ENCODE data around the gene AMDHD1. TPM values are rescaled to one million over a fixed set of nuclear protein-coding genes. Genes with fewer than 3 reads are reported as not detected.

The AMDHD1 gene
- total RNA-seq, 1 experiment from 2014 or later = 1.6 TPM

- TF ChIP-seq, protein P1, sequence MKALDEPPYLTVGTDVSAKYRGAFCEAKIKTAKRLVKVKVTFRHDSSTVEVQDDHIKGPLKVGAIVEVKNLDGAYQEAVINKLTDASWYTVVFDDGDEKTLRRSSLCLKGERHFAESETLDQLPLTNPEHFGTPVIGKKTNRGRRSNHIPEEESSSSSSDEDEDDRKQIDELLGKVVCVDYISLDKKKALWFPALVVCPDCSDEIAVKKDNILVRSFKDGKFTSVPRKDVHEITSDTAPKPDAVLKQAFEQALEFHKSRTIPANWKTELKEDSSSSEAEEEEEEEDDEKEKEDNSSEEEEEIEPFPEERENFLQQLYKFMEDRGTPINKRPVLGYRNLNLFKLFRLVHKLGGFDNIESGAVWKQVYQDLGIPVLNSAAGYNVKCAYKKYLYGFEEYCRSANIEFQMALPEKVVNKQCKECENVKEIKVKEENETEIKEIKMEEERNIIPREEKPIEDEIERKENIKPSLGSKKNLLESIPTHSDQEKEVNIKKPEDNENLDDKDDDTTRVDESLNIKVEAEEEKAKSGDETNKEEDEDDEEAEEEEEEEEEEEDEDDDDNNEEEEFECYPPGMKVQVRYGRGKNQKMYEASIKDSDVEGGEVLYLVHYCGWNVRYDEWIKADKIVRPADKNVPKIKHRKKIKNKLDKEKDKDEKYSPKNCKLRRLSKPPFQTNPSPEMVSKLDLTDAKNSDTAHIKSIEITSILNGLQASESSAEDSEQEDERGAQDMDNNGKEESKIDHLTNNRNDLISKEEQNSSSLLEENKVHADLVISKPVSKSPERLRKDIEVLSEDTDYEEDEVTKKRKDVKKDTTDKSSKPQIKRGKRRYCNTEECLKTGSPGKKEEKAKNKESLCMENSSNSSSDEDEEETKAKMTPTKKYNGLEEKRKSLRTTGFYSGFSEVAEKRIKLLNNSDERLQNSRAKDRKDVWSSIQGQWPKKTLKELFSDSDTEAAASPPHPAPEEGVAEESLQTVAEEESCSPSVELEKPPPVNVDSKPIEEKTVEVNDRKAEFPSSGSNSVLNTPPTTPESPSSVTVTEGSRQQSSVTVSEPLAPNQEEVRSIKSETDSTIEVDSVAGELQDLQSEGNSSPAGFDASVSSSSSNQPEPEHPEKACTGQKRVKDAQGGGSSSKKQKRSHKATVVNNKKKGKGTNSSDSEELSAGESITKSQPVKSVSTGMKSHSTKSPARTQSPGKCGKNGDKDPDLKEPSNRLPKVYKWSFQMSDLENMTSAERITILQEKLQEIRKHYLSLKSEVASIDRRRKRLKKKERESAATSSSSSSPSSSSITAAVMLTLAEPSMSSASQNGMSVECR (CRISPR knock-in tag; IDR thresholded peaks at IDR 0.05; ENCODE audit: borderline replicate concordance) = no peak
- no peak for TF ChIP-seq RELA (CRISPR knock-in tag; IDR thresholded peaks at IDR 0.05; ENCODE audit: borderline replicate concordance)
- TF ChIP-seq, protein P2, sequence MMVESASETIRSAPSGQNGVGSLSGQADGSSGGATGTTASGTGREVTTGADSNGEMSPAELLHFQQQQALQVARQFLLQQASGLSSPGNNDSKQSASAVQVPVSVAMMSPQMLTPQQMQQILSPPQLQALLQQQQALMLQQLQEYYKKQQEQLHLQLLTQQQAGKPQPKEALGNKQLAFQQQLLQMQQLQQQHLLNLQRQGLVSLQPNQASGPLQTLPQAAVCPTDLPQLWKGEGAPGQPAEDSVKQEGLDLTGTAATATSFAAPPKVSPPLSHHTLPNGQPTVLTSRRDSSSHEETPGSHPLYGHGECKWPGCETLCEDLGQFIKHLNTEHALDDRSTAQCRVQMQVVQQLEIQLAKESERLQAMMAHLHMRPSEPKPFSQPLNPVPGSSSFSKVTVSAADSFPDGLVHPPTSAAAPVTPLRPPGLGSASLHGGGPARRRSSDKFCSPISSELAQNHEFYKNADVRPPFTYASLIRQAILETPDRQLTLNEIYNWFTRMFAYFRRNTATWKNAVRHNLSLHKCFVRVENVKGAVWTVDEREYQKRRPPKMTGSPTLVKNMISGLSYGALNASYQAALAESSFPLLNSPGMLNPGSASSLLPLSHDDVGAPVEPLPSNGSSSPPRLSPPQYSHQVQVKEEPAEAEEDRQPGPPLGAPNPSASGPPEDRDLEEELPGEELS (CRISPR knock-in tag; IDR thresholded peaks at IDR 0.05) = no peak
These were observed 12.5 kb downstream of the AMDHD1 start (continued) for GRCh38 chr12:95955549-95956159.

GRCh38 chr12:95956557-95957145, 13.5 kb downstream of the AMDHD1 start:
- Mint-ChIP-seq H3K9me3 (peaks cover 1% of the 10 kb centered on the region; the same call in 1 of the 2 replicates), H3K27me3 (ENCODE audit: low read depth) (no peaks in the 10 kb centered on the region), H3K4me1 (peaks cover 19% of the 10 kb centered on the region), H3K27ac (no peak overlapping the region), H3K4me3 (no peak overlapping the region; the same call in 1 of the 2 replicates), H3K36me3 (no peaks in the 10 kb centered on the region)
- ATAC-seq (peak; percentile 58), DNase-seq (ENCODE audit: low spot score) (peak; percentile 33)
- ChIA-PET POLR2A (interaction anchor here (0.7 to 1.0 kb wide), 2 partner anchors 14 to 79 kb away, joined by 3 read pairs; partner anchors contain the start of genes AMDHD1, CCDC38 and LTA4H), CTCF (interaction anchor here (0.8 to 3.5 kb wide), 6 partner anchors 13 to 382 kb away, joined by 3 to 15 read pairs (median 8); partner anchors contain the start of genes AMDHD1 and CCDC38)
- TF ChIP-seq, protein P3, sequence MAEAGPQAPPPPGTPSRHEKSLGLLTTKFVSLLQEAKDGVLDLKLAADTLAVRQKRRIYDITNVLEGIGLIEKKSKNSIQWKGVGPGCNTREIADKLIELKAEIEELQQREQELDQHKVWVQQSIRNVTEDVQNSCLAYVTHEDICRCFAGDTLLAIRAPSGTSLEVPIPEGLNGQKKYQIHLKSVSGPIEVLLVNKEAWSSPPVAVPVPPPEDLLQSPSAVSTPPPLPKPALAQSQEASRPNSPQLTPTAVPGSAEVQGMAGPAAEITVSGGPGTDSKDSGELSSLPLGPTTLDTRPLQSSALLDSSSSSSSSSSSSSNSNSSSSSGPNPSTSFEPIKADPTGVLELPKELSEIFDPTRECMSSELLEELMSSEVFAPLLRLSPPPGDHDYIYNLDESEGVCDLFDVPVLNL (CRISPR knock-in tag; IDR thresholded peaks at IDR 0.05; ENCODE audit: borderline replicate concordance, low read depth) = no peak
- 0 out of 2 replicates have a peak, but pooled peaks have one; percentile 48 for TF ChIP-seq MLX (CRISPR knock-in tag; IDR thresholded peaks at IDR 0.05)
- TF ChIP-seq, protein P4, sequence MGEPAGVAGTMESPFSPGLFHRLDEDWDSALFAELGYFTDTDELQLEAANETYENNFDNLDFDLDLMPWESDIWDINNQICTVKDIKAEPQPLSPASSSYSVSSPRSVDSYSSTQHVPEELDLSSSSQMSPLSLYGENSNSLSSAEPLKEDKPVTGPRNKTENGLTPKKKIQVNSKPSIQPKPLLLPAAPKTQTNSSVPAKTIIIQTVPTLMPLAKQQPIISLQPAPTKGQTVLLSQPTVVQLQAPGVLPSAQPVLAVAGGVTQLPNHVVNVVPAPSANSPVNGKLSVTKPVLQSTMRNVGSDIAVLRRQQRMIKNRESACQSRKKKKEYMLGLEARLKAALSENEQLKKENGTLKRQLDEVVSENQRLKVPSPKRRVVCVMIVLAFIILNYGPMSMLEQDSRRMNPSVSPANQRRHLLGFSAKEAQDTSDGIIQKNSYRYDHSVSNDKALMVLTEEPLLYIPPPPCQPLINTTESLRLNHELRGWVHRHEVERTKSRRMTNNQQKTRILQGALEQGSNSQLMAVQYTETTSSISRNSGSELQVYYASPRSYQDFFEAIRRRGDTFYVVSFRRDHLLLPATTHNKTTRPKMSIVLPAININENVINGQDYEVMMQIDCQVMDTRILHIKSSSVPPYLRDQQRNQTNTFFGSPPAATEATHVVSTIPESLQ (CRISPR knock-in tag; IDR thresholded peaks at IDR 0.05) = no peak
- TF ChIP-seq, protein P5, sequence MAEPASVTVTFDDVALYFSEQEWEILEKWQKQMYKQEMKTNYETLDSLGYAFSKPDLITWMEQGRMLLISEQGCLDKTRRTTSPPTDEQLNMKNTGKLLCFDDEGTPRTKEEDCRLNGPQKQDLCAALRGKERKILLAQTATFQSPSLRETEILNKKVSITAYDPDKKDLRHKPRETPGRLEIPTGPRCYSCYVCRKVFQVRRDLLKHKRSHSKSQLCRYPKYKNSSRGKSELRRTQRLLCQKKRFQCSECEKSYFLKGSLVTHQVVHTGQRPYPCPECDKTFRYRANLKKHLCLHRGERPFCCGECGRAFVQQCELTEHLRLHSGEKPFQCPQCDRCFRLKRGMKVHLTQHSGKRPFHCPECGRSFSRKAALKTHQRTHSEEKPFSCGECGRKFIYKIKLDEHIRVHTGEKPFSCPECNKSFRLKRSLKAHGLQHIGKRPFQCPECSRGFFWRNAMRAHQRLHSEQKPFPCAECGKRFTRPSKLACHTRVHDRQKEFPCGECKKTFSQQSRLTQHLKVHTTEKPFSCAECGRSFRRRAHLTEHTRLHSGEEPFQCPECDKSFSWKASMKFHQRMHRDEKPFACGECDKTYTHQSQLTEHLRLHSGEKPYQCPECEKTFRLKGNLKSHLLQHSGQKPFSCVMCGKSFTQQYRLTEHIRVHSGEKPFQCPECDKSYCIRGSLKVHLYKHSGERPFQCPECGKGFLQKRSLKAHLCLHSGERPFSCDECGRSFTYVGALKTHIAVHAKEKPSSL (CRISPR knock-in tag; conservative IDR thresholded peaks at IDR 0.05) = no peak
- TF ChIP-seq OVOL2 (CRISPR knock-in tag; IDR thresholded peaks at IDR 0.05; ENCODE audit: borderline replicate concordance) = no peak
- TF ChIP-seq, protein P6, sequence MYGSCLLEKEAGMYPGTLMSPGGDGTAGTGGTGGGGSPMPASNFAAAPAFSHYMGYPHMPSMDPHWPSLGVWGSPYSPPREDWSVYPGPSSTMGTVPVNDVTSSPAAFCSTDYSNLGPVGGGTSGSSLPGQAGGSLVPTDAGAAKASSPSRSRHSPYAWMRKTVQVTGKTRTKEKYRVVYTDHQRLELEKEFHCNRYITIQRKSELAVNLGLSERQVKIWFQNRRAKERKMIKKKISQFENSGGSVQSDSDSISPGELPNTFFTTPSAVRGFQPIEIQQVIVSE (CRISPR knock-in tag; IDR thresholded peaks at IDR 0.05; ENCODE audit: borderline replicate concordance) = no peak
- TF ChIP-seq NR2C2 (CRISPR knock-in tag; IDR thresholded peaks at IDR 0.05) = no peak
- TF ChIP-seq USF2 (CRISPR knock-in tag; IDR thresholded peaks at IDR 0.05) = 0 out of 2 replicates have a peak, but pooled peaks have one; percentile 8
- peak; percentile 85 for TF ChIP-seq ZNF423 (CRISPR knock-in tag; IDR thresholded peaks at IDR 0.05)
- TF ChIP-seq TEAD1 (CRISPR knock-in tag; IDR thresholded peaks at IDR 0.05) = peak; percentile 49; the same call in 1 of the 2 replicates
- TF ChIP-seq EMX1 (CRISPR knock-in tag; IDR thresholded peaks at IDR 0.05) = no peak
- no peak for TF ChIP-seq GABPB1 (CRISPR knock-in tag; IDR thresholded peaks at IDR 0.05)
- TF ChIP-seq ZNF281 (CRISPR knock-in tag; IDR thresholded peaks at IDR 0.05) = no peak
